ENCODE measurements around the gene RILP.

GRCh38 chr17:1695365-1695764 is 45.7 kb upstream of the RILP start:
- TF ChIP-seq CTCF (IDR thresholded peaks at IDR 0.05 in 2 of 3, conservative IDR thresholded peaks at IDR 0.05 in 1 of 3; ENCODE audit: borderline replicate concordance in 1 of 3, insufficient read depth in 1 of 3, low read depth in 2 of 3, low read length in 2 of 3) (no peak), JUND (IDR thresholded peaks at IDR 0.05) (no peak)

Measured in HCT116 (cell line).